ENCODE data around the gene GRIK5.

DNA sequence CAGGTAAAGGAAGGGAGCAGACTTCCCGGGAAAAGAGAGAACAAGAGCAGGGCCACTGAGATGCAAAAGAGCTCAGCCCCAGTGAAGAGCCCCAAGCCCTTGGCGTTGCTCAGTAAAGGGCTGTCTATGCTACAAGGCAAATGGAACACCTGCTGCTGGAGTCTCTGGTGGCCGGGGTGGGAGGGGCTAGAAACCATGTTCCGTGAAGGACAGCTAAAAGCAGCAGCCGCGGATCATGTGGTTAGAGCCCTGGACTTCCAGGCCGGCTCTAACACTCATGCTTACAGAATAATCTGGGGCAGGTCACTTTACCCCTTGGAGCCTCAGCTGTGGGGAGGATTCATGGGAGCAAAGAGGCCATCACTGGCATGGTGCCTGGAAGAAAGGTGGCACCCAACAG is 44.4 kb upstream of the GRIK5 start:
- TF ChIP-seq GATA2 (IDR thresholded peaks at IDR 0.05; ENCODE audit: low read depth, low read length): no peak
- TF ChIP-seq GATA3 (IDR thresholded peaks at IDR 0.05; ENCODE audit: low read depth, low read length): no peak

All from SH-SY5Y (cell line).